Activated T-helper 17 cell treated with anti-CD3 and anti-CD28 coated beads, Interleukin-2, amount 50 U/mL, for 72 hours (primary cell): Measurements from ENCODE around the gene WIPF2. TPM values are rescaled to one million over a fixed set of nuclear protein-coding genes. Genes with fewer than 3 reads are reported as not detected.

Experiments used
- ATAC-seq: fragments of 150-1000 bp; cut with Tn5 transposase; replicated peaks from 2 replicates; pipeline ENCODE4 v1.10.0; 2021; ENCODE audit warnings: mild to moderate bottlenecking, moderate library complexity
- H3K27ac Mint-ChIP-seq: one replicate; pipeline ENCODE4 v1.8.0; 2022; ENCODE audit warnings: mixed read lengths
- H3K27me3 Mint-ChIP-seq: one replicate; pipeline ENCODE4 v1.8.0; 2022; ENCODE audit warnings: mixed read lengths
- H3K36me3 Mint-ChIP-seq: one replicate; pipeline ENCODE4 v1.8.0; 2022; ENCODE audit warnings: low read depth, mild to moderate bottlenecking, mixed read lengths
- H3K4me1 Mint-ChIP-seq: one replicate; pipeline ENCODE4 v1.8.0; 2022; ENCODE audit warnings: mixed read lengths
- H3K4me3 Mint-ChIP-seq: one replicate; pipeline ENCODE4 v1.8.0; 2022; ENCODE audit warnings: mild to moderate bottlenecking, mixed read lengths
- H3K9me3 Mint-ChIP-seq: one replicate; pipeline ENCODE4 v1.8.0; 2022; ENCODE audit warnings: mixed read lengths
- total RNA-seq, 2 donors: library from RNA; stranded (reverse); gene quantifications; one replicate each; pipeline ENCODE4 v1.2.3, GENCODE V29; 2022

WIPF2 gene
- total RNA-seq, 2 donors from 2014 or later, result 25.1 to 38.0 TPM

DNA sequence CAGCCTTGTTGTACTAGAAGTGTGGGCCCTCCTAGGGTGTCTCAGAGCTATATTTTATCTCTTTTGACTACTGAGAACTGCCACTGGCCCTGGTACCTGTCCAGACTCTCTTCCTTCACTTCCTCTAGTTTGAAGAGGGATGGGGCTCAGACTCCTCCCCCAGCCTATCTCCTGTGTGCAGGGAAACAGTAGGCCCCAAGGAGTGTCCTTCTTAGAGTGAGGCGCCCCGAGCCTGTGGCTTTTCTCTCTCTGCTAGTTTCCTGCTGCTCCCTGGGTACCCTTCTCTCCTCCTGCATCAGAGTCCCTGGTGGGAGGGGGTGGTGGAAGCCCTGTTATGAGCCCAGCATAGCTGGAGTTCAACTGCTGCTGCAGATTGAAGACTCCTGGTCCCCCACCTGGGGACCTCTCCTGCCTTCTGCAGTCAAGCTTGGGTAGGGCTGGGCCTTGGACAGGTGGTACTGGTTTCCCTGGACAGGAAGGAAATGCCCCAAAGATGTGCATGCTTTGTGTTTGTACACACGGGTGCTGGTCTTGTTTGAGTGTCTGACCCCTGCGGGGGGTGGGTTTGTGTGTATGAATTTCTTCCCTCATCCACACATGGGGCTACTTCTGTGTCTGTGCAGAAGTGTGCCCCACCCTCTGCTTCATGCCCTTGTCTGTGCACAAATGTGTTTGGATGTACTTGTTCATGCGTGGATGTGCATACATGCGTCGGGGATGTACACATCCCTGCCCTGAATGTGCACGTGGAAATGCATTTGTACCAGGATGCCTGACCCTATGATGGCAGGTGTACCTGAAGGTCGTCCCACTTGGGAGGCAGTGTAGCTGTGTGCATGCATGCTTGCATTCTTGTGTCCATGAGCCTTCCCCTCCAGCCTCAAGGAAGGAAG is 96.8 kb downstream of the WIPF2 start:
- Mint-ChIP-seq H3K36me3 (peaks cover 27% of the 10 kb centered on the region), H3K9me3 (no peaks in the 10 kb centered on the region), H3K27me3 (no peaks in the 10 kb centered on the region), H3K4me1 (peaks cover 59% of the 10 kb centered on the region), H3K4me3 (peak overlapping the region; percentile 43), H3K27ac (no peak overlapping the region)
- no peak for ATAC-seq

DNA sequence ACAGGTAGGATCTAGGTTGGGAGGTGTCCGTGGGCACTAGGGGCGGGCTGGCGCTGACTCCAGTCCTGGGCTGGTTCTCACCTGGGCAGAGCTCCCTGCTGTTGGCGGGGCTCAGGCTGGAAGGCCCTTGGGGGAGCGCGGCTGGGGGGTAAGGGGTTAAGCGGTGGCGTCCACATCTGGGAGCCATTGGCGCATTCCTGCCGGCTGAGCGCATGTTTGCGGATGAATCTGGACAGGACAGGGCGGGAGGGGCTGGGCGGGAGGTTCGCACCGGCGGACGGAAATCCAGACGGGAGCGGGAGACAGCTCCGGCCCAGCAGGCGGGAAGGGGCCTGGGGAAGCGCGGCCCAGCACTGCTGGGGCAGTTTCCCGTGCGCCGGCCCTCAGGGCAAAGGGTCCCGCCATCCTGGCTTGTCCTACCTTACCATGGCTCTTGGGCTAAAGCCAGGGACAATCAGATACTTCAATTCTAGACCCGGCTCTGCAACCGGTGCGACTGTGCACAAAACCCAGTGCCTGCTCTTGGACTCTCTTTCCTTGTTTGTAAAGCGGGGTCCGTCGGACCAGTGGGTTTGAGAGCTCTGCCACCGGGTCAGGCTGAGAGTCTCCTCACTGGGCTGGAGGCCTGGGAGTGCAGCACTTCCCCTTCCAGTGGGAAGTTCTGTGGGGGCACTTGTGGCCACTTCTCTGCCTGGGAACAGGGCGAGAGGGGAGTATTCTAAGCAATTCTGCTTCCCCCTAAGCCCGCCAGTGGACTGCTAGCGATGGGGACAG is 97.7 kb downstream of the WIPF2 start:
- Mint-ChIP-seq H3K27me3 (no peaks in the 10 kb centered on the region), H3K27ac (no peak overlapping the region), H3K4me1 (peaks cover 54% of the 10 kb centered on the region), H3K9me3 (no peaks in the 10 kb centered on the region), H3K36me3 (peaks cover 34% of the 10 kb centered on the region), H3K4me3 (peak overlapping the region; percentile 98)
- no peak for ATAC-seq

DNA sequence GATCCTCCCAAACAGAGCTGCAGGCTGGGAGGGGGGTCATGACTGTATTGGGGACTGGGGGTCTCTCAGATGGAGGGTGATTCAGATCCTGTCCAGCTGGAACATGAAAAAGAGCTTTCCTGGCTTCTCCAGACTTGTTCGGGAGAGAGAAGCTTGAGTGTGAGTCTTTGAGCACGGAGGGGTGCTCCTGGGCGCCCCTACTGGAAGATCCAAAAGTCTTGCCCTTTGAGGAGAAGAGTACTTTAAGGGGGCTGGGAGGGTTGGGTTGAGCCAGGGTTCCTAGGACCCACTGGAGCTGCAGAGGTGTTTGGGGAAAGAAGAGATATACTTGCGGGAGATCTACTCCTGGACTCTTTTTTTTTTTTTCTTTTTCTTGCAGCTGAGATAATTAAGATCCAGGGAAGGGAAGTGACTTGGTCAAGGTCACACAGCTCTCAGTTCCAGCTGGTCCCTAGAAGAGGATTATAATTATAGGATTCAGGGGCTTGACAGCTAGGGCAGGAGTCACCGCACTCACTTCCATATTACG is 98.3 kb downstream of the WIPF2 start:
- ATAC-seq, result no peak
- Mint-ChIP-seq H3K27me3 (no peaks in the 10 kb centered on the region), H3K27ac (peak overlapping the region; percentile 100), H3K36me3 (peaks cover 41% of the 10 kb centered on the region), H3K4me3 (peak overlapping the region; percentile 98), H3K4me1 (peaks cover 51% of the 10 kb centered on the region), H3K9me3 (no peaks in the 10 kb centered on the region)

DNA sequence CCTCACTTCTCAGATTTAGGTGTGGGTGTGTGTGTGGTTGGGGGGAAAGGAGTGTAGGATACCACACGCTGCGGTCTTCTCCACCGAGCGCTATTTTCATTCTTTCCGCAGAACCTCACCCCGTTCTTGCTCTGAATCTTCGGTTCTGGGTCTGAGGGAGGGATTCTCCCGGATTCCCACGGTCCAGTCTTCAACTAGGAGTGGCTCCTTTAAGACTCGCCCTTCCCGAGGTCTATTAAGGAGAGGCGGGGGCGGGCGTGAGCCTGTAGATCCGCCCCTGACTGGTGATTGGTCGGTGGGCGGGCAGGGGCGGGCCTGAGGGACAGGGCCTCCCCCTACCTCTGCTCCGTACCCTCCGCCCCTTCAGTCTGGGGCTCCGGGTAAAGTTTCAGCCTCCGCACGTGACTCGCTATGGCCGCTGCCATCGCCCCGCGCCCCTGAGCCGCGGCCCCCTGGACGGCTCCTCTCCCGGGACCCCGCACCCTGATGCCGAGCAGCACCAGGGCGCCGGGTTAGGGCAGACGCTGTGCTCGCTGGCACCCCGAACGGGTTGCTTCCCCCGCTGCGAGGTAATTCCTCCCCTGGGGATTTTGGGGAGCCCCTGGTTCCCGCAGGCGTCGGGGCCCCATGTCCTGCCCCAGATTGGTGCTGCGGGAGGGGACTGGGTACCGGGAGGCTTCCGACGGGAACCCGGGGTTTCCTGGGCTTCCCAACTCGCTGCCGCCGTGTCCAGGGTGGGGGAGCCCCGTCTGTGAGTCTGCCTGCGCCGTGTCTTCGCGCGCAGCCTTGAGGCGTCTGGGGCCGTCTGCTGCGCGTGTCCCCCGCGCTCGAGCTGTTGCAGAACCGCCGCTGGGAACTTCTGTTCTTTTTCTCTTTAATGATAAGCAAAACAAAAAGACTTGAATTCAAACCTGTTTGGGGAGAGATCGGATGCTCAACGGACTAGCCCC is 99.1 kb downstream of the WIPF2 start:
- peak overlapping the region; percentile 98 for H3K4me3 Mint-ChIP-seq
- H3K36me3 Mint-ChIP-seq, result peaks cover 48% of the 10 kb centered on the region
- ATAC-seq, result peak; percentile 71
- no peaks in the 10 kb centered on the region for H3K27me3 Mint-ChIP-seq
- no peaks in the 10 kb centered on the region for H3K9me3 Mint-ChIP-seq
- H3K4me1 Mint-ChIP-seq, result peaks cover 54% of the 10 kb centered on the region
- peak overlapping the region; percentile 100 for H3K27ac Mint-ChIP-seq

DNA sequence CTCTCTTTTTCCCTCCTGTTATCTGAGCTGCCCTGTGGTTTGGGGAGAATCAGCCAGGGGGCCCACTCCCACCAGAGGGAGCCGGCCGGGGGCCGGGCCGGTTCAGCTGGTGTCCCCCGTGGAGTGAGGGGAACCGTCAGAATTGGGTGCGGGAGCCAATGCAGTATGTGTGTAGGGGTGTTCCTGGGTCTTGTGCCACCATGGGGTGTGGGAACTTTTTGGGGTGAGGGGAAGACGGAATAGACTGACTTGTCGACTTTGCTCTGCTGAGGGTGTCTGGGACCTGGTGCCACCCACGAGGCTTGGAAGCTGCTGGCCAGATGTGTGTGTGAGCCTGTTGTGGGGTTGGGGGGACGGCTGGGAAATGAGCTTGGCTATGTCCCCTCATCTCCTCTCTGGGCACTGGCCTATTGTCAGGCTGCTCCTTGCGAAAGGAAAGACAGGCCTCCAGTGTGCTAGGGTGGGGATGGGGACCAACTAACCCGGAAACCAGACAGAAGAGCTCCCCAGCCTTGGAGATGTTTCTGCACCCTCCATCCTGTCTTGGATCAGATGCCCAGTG is 99.8 kb downstream of the WIPF2 start:
- no peaks in the 10 kb centered on the region for H3K9me3 Mint-ChIP-seq
- no peak for ATAC-seq
- peak overlapping the region; percentile 100 for H3K27ac Mint-ChIP-seq
- no peaks in the 10 kb centered on the region for H3K27me3 Mint-ChIP-seq
- peaks cover 54% of the 10 kb centered on the region for H3K4me1 Mint-ChIP-seq
- H3K4me3 Mint-ChIP-seq, result peak overlapping the region; percentile 98
- peaks cover 54% of the 10 kb centered on the region for H3K36me3 Mint-ChIP-seq

DNA sequence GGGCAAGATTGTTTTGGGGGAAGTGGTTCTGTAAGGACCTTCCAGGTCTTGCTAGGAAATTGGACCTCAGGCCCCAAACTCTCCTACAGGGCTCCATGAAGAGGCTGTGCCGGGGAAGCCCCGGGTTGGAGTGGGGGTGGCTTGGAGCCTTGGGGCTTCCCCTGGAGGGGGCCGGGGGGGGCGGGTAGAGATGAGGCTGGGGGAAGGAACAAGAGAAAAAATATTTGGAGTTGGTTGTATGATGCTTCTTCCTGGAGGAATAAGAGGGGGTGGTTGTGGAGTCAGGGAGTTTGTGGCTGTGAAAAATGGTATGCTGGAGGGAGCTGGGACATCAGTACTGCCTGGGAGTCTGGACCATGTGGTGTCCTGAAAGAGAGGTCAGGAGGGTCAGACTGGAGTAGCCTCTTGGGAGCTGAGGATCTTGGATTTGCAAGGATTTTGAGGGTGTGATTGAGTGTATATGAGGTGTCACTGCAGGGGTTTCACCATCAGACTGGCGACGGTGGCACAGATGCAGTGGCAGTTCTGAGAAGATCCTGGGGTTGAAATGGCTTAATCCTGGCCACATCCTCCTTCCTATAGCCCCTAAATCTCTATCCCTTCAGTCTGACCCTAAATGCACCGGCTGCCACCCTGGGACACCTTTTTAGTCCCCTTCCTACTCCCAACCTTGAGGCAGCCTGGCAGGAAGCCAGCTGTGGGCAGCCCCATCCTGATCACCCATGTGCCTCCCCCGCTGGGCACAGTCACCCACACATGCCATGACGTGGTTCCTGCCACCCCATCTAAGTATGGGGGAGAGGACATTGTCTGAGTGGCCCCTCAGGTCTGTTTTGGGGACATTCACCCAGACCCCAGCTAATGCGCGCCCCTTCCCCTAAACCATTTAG is 100.8 kb downstream of the WIPF2 start:
- H3K27me3 Mint-ChIP-seq, result no peaks in the 10 kb centered on the region
- H3K4me3 Mint-ChIP-seq, result peak overlapping the region; percentile 98
- H3K9me3 Mint-ChIP-seq, result no peaks in the 10 kb centered on the region
- no peak for ATAC-seq
- peak overlapping the region; percentile 100 for H3K27ac Mint-ChIP-seq
- peaks cover 54% of the 10 kb centered on the region for H3K36me3 Mint-ChIP-seq
- H3K4me1 Mint-ChIP-seq, result peaks cover 45% of the 10 kb centered on the region

DNA sequence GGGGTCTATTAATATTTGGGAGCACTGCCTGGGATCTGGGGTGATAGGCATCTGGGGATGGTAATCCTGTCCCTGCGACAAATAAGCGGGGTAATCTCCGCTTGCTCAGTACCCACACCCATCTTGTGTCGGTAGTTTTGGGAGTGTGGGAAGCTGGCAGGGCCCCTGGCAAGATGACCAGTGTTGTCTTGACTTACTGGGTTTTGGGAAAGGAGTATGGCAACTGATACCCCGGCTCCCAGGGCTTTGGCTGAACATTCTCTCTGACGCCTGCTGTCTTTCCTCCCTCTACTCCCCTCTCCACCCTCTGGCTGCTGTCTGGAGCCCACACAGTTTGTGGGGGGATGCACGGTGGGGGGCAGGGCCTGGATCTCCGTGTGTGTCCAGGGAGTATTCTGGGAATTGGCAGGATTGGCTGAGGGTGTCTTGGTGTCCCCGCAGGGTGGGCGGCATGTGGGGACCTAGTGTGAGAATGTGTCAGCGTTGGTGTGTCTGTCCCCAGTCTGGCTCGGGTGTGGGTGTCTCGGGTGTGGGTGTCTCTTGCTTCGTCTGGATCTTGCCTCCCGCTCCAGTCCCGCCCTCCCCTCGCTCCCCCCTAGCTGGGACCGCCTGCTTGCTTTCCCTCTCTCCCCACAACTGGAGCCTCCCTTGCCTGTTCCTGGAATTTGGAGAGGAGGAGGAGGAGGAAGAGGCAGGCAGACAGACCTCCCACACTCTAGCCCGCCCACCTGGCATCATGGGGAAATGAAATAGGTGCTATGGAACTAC is 101.8 kb downstream of the WIPF2 start:
- no peaks in the 10 kb centered on the region for H3K27me3 Mint-ChIP-seq

DNA sequence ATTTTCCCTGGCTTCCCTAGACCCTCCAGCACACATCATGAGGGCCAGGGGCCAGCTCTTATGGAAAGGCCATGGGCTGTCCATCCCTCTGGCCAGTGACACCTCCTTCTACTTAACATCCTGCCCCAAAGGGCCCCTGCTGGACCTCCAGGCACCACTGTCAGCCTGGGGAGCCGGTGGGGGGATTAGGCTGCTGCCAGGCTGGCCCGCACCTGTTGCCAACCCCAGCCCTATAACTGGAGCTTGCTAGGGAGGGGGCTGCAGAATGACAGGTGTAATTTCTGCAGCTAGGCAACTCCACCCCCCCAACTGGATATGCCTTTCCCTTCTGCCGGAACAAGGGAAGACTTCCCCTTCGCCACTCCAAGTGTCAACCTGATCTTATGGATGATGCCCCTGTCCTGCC is 102.4 kb downstream of the WIPF2 start:
- no peak for ATAC-seq
- Mint-ChIP-seq H3K36me3 (peaks cover 60% of the 10 kb centered on the region), H3K9me3 (no peaks in the 10 kb centered on the region), H3K27me3 (no peaks in the 10 kb centered on the region), H3K27ac (peak overlapping the region; percentile 100), H3K4me3 (peak overlapping the region; percentile 98), H3K4me1 (peaks cover 46% of the 10 kb centered on the region)

More for the DNA sequence above, 101.8 kb downstream of the WIPF2 start:
- no peak for ATAC-seq
- peak overlapping the region; percentile 98 for H3K4me3 Mint-ChIP-seq
- peaks cover 54% of the 10 kb centered on the region for H3K36me3 Mint-ChIP-seq
- peak overlapping the region; percentile 100 for H3K27ac Mint-ChIP-seq
- peaks cover 46% of the 10 kb centered on the region for H3K4me1 Mint-ChIP-seq
- H3K9me3 Mint-ChIP-seq, result no peaks in the 10 kb centered on the region

DNA sequence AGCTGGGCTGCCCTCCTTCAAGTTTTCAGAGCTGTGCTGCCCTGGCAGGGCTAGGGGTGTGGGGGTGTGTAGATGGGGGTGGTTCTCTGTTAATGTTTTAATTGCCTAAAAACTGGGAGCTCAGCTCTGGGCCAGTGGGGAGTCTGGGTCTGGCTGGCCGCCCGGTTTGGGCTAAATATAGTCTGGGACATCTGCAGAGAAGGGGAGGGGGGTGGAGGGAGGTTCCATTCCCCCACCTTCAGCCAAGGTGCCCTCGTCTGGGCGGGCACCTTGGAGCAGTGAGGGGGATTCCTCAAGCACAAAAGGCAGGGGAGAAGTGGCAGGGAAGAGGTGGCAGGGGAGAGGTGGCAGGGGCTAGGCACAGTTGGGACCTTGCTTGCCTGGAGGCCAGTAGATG is 102.9 kb downstream of the WIPF2 start:
- H3K36me3 Mint-ChIP-seq, result peaks cover 62% of the 10 kb centered on the region
- no peaks in the 10 kb centered on the region for H3K9me3 Mint-ChIP-seq
- ATAC-seq, result no peak
- peak overlapping the region; percentile 98 for H3K4me3 Mint-ChIP-seq
- no peaks in the 10 kb centered on the region for H3K27me3 Mint-ChIP-seq
- H3K4me1 Mint-ChIP-seq, result peaks cover 47% of the 10 kb centered on the region
- H3K27ac Mint-ChIP-seq, result peak overlapping the region; percentile 100

DNA sequence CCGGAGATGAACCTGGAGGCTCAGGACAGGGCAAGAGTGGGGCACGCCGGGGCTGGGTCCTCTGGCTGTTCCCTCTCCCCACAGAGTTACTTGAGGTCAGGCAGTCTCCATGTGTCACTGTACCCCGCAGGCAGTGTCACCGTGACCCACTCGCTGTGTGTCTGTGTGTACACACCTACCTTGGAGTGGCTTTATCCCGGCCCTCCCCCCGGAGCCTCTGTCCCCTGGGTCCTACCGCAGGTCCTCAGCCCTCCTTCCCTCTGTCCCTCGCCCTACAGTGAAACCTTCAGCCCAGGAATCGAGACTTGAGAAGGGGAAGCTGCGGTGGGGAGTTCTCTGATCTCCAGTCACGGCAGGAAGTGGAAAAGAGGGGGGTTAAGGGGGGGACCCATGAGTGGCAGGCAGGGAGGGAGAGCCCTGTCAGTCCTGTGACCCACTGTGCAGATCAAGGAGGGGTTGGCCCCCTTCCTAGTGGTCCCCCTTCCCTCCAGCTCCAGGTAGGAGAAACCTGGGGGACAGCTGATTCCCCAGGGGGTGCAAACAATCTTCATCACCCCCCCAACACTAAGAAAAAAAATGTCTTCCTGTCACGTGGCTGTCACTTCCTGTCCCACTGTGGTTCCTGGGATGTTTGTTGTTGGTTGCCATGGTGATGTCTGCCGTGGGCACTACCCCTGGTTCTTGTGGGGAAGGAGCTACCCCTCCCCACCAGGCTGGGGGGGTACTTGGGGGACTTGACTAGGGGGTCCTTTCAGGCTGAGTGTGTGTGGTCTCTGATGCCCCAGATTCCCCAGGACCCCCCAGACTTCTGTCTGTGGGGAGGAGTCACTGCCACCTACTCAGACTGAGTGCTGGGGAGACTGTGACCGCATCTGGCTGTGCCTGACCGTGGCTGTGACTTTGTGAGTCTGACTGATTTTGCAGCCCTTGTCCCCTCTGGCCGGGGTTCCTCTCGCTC is 103.5 kb downstream of the WIPF2 start:
- peak overlapping the region; percentile 98 for H3K4me3 Mint-ChIP-seq
- no peaks in the 10 kb centered on the region for H3K27me3 Mint-ChIP-seq
- peaks cover 69% of the 10 kb centered on the region for H3K36me3 Mint-ChIP-seq
- peak overlapping the region; percentile 100 for H3K27ac Mint-ChIP-seq
- ATAC-seq, result peak; percentile 47
- H3K4me1 Mint-ChIP-seq, result peaks cover 52% of the 10 kb centered on the region
- no peaks in the 10 kb centered on the region for H3K9me3 Mint-ChIP-seq
